ENCODE data around the gene TMEM255B. TPM values are rescaled to one million over a fixed set of nuclear protein-coding genes. Genes with fewer than 3 reads are reported as not detected.

Gene TMEM255B
- total RNA-seq, 1 donor from 2014 or later = 8.4 TPM

- Histone ChIP-seq H3K4me2 (ENCODE audit: low read length) (no peak overlapping the region), H3K27ac (ENCODE audit: low read depth, low read length) (no peak overlapping the region), H4K20me1 (ENCODE audit: insufficient read depth, low read length) (no peaks in the 10 kb centered on the region), H3K4me1 (ENCODE audit: insufficient read depth, low read length) (no peaks in the 10 kb centered on the region), H3K79me2 (ENCODE audit: insufficient read depth, low read length) (no peaks in the 10 kb centered on the region), H3K4me3 (ENCODE audit: insufficient read depth, low read depth, low read length) (no peak overlapping the region), H3K36me3 (ENCODE audit: insufficient read depth, low read length) (no peaks in the 10 kb centered on the region), H3K27me3 (ENCODE audit: insufficient read depth, low read length) (peaks cover 6% of the 10 kb centered on the region), H3K9me3 (ENCODE audit: insufficient read depth, low read depth, low read length) (peaks cover 9% of the 10 kb centered on the region), H2AFZ (ENCODE audit: low read depth, low read length) (no peak overlapping the region), H3K9ac (ENCODE audit: low read length) (no peak overlapping the region)
- peaks cover 4% of the 10 kb centered on the region for H3K4me1 Mint-ChIP-seq (ENCODE audit: low read depth, unreplicated experiment)
- FAIRE-seq (no peak), DNase-seq (ENCODE audit: low read depth) (no peak)
- H3K9me3 Mint-ChIP-seq (ENCODE audit: unreplicated experiment) = no peaks in the 10 kb centered on the region
- no peak for TF ChIP-seq CTCF (IDR thresholded peaks at IDR 0.05; ENCODE audit: insufficient read depth, low read depth, low read length)
- TF ChIP-seq EZH2 (IDR thresholded peaks at IDR 0.05; ENCODE audit: insufficient read depth, low read length) = no peak
- peaks cover 4% of the 10 kb centered on the region for H3K36me3 Mint-ChIP-seq (ENCODE audit: low read depth, unreplicated experiment)
- no peak overlapping the region for H3K4me3 Mint-ChIP-seq (ENCODE audit: unreplicated experiment)
- H3K27ac Mint-ChIP-seq (ENCODE audit: unreplicated experiment) = no peak overlapping the region
- H3K27me3 Mint-ChIP-seq (ENCODE audit: low read depth, unreplicated experiment) = peaks cover 36% of the 10 kb centered on the region
Measured at GRCh38 chr13:113748862-113749451, 10.1 kb upstream of the TMEM255B start.

DNA sequence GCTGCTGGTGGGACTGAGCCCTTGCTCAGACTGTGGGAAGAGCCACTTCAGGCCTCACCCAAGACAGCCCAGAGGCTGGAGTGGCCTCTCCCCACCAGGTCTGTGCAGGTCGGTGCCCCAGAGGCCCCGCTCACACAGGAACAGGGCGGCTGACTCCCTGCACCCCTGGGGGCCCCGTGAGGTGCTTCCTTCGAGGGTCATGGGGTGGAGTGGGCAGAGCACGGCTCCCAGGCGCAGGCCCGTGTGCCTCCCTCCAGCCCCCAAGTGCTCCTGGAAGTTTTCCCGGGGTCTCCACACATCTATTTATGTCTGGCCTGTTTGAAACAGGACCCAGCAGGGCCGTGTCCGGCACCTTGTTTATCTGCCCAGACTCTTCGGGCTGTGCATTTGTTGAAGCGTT is 9.5 kb upstream of the TMEM255B start:
- Histone ChIP-seq H3K4me3 (ENCODE audit: insufficient read depth, low read depth, low read length) (no peak overlapping the region), H3K4me2 (ENCODE audit: low read length) (no peak overlapping the region), H4K20me1 (ENCODE audit: insufficient read depth, low read length) (no peaks in the 10 kb centered on the region), H3K4me1 (ENCODE audit: insufficient read depth, low read length) (no peaks in the 10 kb centered on the region), H3K9me3 (ENCODE audit: insufficient read depth, low read depth, low read length) (peaks cover 9% of the 10 kb centered on the region), H3K79me2 (ENCODE audit: insufficient read depth, low read length) (no peaks in the 10 kb centered on the region), H2AFZ (ENCODE audit: low read depth, low read length) (no peak overlapping the region), H3K36me3 (ENCODE audit: insufficient read depth, low read length) (no peaks in the 10 kb centered on the region), H3K27me3 (ENCODE audit: insufficient read depth, low read length) (peaks cover 8% of the 10 kb centered on the region), H3K9ac (ENCODE audit: low read length) (no peak overlapping the region), H3K27ac (ENCODE audit: low read depth, low read length) (no peak overlapping the region)
- peaks cover 40% of the 10 kb centered on the region for H3K27me3 Mint-ChIP-seq (ENCODE audit: low read depth, unreplicated experiment)
- H3K9me3 Mint-ChIP-seq (ENCODE audit: unreplicated experiment) = no peaks in the 10 kb centered on the region
- H3K36me3 Mint-ChIP-seq (ENCODE audit: low read depth, unreplicated experiment) = peaks cover 4% of the 10 kb centered on the region
- no peak for DNase-seq (ENCODE audit: low read depth)
- peaks cover 4% of the 10 kb centered on the region for H3K4me1 Mint-ChIP-seq (ENCODE audit: low read depth, unreplicated experiment)
- FAIRE-seq = no peak
- H3K4me3 Mint-ChIP-seq (ENCODE audit: unreplicated experiment) = no peak overlapping the region
- no peak overlapping the region for H3K27ac Mint-ChIP-seq (ENCODE audit: unreplicated experiment)
- TF ChIP-seq EZH2 (IDR thresholded peaks at IDR 0.05; ENCODE audit: insufficient read depth, low read length) = no peak
- TF ChIP-seq CTCF (IDR thresholded peaks at IDR 0.05; ENCODE audit: insufficient read depth, low read depth, low read length) = no peak

- H3K4me1 ChIP-seq (ENCODE audit: insufficient read depth, low read length) = no peaks in the 10 kb centered on the region
- Mint-ChIP-seq H3K36me3 (ENCODE audit: low read depth, unreplicated experiment) (peaks cover 1% of the 10 kb centered on the region), H3K4me3 (ENCODE audit: unreplicated experiment) (no peak overlapping the region), H3K27me3 (ENCODE audit: low read depth, unreplicated experiment) (peaks cover 40% of the 10 kb centered on the region), H3K4me1 (ENCODE audit: low read depth, unreplicated experiment) (peaks cover under 1% of the 10 kb centered on the region), H3K27ac (ENCODE audit: unreplicated experiment) (no peak overlapping the region), H3K9me3 (ENCODE audit: unreplicated experiment) (no peaks in the 10 kb centered on the region)
- FAIRE-seq (no peak), DNase-seq (ENCODE audit: low read depth) (no peak)
- peaks cover 9% of the 10 kb centered on the region for H3K9me3 ChIP-seq (ENCODE audit: insufficient read depth, low read depth, low read length)
- H3K27me3 ChIP-seq (ENCODE audit: insufficient read depth, low read length) = peaks cover 9% of the 10 kb centered on the region
- H3K79me2 ChIP-seq (ENCODE audit: insufficient read depth, low read length) = no peaks in the 10 kb centered on the region
- no peaks in the 10 kb centered on the region for H3K36me3 ChIP-seq (ENCODE audit: insufficient read depth, low read length)
- H4K20me1 ChIP-seq (ENCODE audit: insufficient read depth, low read length) = no peaks in the 10 kb centered on the region
- TF ChIP-seq EZH2 (IDR thresholded peaks at IDR 0.05; ENCODE audit: insufficient read depth, low read length) = no peak
- no peak for TF ChIP-seq CTCF (IDR thresholded peaks at IDR 0.05; ENCODE audit: insufficient read depth, low read depth, low read length)
- no peak overlapping the region for H3K9ac ChIP-seq (ENCODE audit: low read length)
- H3K4me3 ChIP-seq (ENCODE audit: insufficient read depth, low read depth, low read length) = no peak overlapping the region
- no peak overlapping the region for H3K27ac ChIP-seq (ENCODE audit: low read depth, low read length)
- no peak overlapping the region for H3K4me2 ChIP-seq (ENCODE audit: low read length)
- no peak overlapping the region for H2AFZ ChIP-seq (ENCODE audit: low read depth, low read length)
Measured at GRCh38 chr13:113749967-113750366, 9.1 kb upstream of the TMEM255B start.
